ENCODE results near the gene C15orf39. TPM values are rescaled to one million over a fixed set of nuclear protein-coding genes. Genes with fewer than 3 reads are reported as not detected.
A peak's percentile ranks its signal among the peaks of the same experiment; 100 is the strongest.

The C15orf39 gene
- total and polyA plus RNA-seq, 9 of the 15 experiments (the other 6 are each of a cell fraction or from before 2014, with no cell fraction given): 0.31 to 29.8 (median 4.4) TPM

GRCh38 chr15:75161917-75162414, 39.7 kb upstream of the C15orf39 start (continued):
- no peak for TF ChIP-seq PBX2 (CRISPR knock-in tag; IDR thresholded peaks at IDR 0.05; ENCODE audit: low read depth)
- TF ChIP-seq PBX2 (tag; conservative IDR thresholded peaks at IDR 0.05; ENCODE audit: low read depth): 0 out of 2 replicates have a peak, but pooled peaks have one; percentile 8
- TF ChIP-seq ZBTB33 (CRISPR knock-in tag; IDR thresholded peaks at IDR 0.05): peak; percentile 53
- TF ChIP-seq HIVEP1 (CRISPR knock-in tag; IDR thresholded peaks at IDR 0.05): no peak
- TF ChIP-seq PYGO2 (tag; IDR thresholded peaks at IDR 0.05): no peak
- no peak for TF ChIP-seq PRDM10 (IDR thresholded peaks at IDR 0.05; ENCODE audit: partially characterized antibody)
